B cell (primary cell): ENCODE measurements around the gene NSFL1C. TPM values are rescaled to one million over a fixed set of nuclear protein-coding genes. Genes with fewer than 3 reads are reported as not detected.

Source experiments
- ATAC-seq: fragments of 200-7000 bp; cut with Tn5 transposase; one replicate; pipeline ENCODE4 v1.10.0; 2021; ENCODE audit warnings: low read depth, mild to moderate bottlenecking, moderate number of reproducible peaks, moderate library complexity
- CTCF ChIA-PET: fragments of 350-600 bp; sonication (Branson Sonifier 250); formaldehyde crosslinking; loops from one replicate; lab custom pipeline; 2021; ENCODE audit warnings: antibody characterized with exemption, inconsistent platforms; lab: Charles Lee
- POLR2A ChIA-PET: fragments of 350-600 bp; sonication (Branson Sonifier 250); formaldehyde crosslinking; loops from one replicate; lab custom pipeline; 2021; ENCODE audit warnings: antibody characterized with exemption; lab: Charles Lee
- DNase-seq: peaks from one replicate; pipeline ENCODE4 v3.0.0; 2013
- H2AFZ ChIP-seq: 2 replicates; pipeline ENCODE4 v1.6.1; 2012; ENCODE audit warnings: mild to moderate bottlenecking, low read depth, low read length; ENCODE audit not compliant: insufficient read depth, poor library complexity, severe bottlenecking
- H3K27ac ChIP-seq, 2 donors: 1 replicate in 1 of 2; 2 replicates in 1 of 2; pipeline ENCODE4 v1.5.1; 2012 to 2013; ENCODE audit warnings: low read length in 2 of 2, mild to moderate bottlenecking in 2 of 2, moderate library complexity in 1 of 2
- H3K27me3 ChIP-seq, 4 experiments: fragments of 200-600 bp in 1 of 4; sonication (generic) in 1 of 4; replicated peaks in 1 of 4; 1 replicate in 2 of 4; 2 replicates in 2 of 4; pipeline versions ENCODE4 v1.6.1 to v1.7.0; 2013 to 2016; ENCODE audit warnings: low read length in 3 of 4, mild to moderate bottlenecking in 2 of 4, mixed read lengths in 1 of 4, moderate library complexity in 1 of 4; ENCODE audit not compliant: insufficient read depth in 4 of 4, control insufficient read depth in 3 of 4; ENCODE audit errors: control extremely low read depth in 1 of 4
- H3K36me3 ChIP-seq, 2 experiments: replicated peaks in 1 of 2; 1 replicate in 1 of 2; 2 replicates in 1 of 2; pipeline versions ENCODE4 v1.6.1 to v1.7.1; 2013; ENCODE audit warnings: low read length in 1 of 2; ENCODE audit not compliant: insufficient read depth in 2 of 2, control insufficient read depth in 1 of 2; ENCODE audit errors: control extremely low read depth in 1 of 2, extremely low read depth in 1 of 2
- H3K4me1 ChIP-seq, 2 donors: fragments of 200-600 bp in 1 of 2; sonication (generic) in 1 of 2; 1 replicate in 1 of 2; 2 replicates in 1 of 2; pipeline versions ENCODE4 v1.5.1 to v1.6.1; 2013 to 2017; ENCODE audit warnings: low read length in 2 of 2; ENCODE audit not compliant: control insufficient read depth in 2 of 2, insufficient read depth in 2 of 2
- H3K4me2 ChIP-seq: replicated peaks from 2 replicates; pipeline ENCODE3; 2012; ENCODE audit warnings: mild to moderate bottlenecking, low read depth, low read length; ENCODE audit not compliant: poor library complexity, severe bottlenecking
- H3K4me3 ChIP-seq, 5 experiments: fragments of 200-600 bp in 1 of 5; sonication (generic) in 1 of 5; 1 replicate in 3 of 5; 2 replicates in 2 of 5; pipeline versions ENCODE4 v1.5.1 to v1.7.0; 2011 to 2016; ENCODE audit warnings: low read length in 4 of 5, mild to moderate bottlenecking in 4 of 5, low read depth in 2 of 5, control low read depth in 1 of 5, moderate library complexity in 1 of 5; ENCODE audit not compliant: insufficient read depth in 1 of 5; ENCODE audit errors: control extremely low read depth in 1 of 5, extremely low read depth in 1 of 5
- H3K79me2 ChIP-seq: fragments of 200-600 bp; sonication (generic); one replicate; pipeline ENCODE4 v1.6.0; 2016; ENCODE audit warnings: low read length; ENCODE audit not compliant: control insufficient read depth, insufficient read depth
- H3K9ac ChIP-seq: fragments of 200-600 bp; sonication (generic); 2 replicates; pipeline ENCODE4 v1.6.1; 2017; ENCODE audit warnings: mild to moderate bottlenecking, low read length, moderate library complexity
- H3K9me3 ChIP-seq, 3 donors: one replicate each; pipeline versions ENCODE4 v1.6.1 to v1.7.1; 2013; ENCODE audit warnings: low read length in 2 of 3; ENCODE audit not compliant: control insufficient read depth in 2 of 3, insufficient read depth in 1 of 3; ENCODE audit errors: control extremely low read depth in 1 of 3
- H4K20me1 ChIP-seq: 2 replicates; pipeline ENCODE4 v1.6.0; 2012; ENCODE audit warnings: mild to moderate bottlenecking, low read length; ENCODE audit not compliant: insufficient read depth, control insufficient read depth, poor library complexity, severe bottlenecking
- H3K27ac Mint-ChIP-seq: one replicate; pipeline ENCODE4 v1.8.0; 2021; ENCODE audit warnings: mixed read lengths
- H3K27me3 Mint-ChIP-seq: one replicate; pipeline ENCODE4 v1.8.0; 2021; ENCODE audit warnings: mixed read lengths
- H3K4me1 Mint-ChIP-seq: one replicate; pipeline ENCODE4 v1.8.0; 2021; ENCODE audit warnings: mixed read lengths
- H3K4me3 Mint-ChIP-seq: one replicate; pipeline ENCODE4 v1.8.0; 2021; ENCODE audit warnings: mixed read lengths
- H3K9me3 Mint-ChIP-seq: one replicate; pipeline ENCODE4 v1.8.0; 2022; ENCODE audit warnings: mixed read lengths; ENCODE audit not compliant: insufficient read depth
- CTCF ChIP-seq: fragments of 200-600 bp; IDR thresholded peaks from one replicate; pipeline ENCODE4 v1.8.0; 2022; ENCODE audit warnings: antibody characterized with exemption, mild to moderate bottlenecking
- EZH2 ChIP-seq: IDR thresholded peaks from 2 replicates; pipeline ENCODE4 v1.6.1; 2012; ENCODE audit warnings: borderline replicate concordance, low read depth, mild to moderate bottlenecking, moderate library complexity, low read length; ENCODE audit not compliant: insufficient read depth, poor library complexity, severe bottlenecking
- WGBS: methylation state at CpG from one replicate; pipeline ENCODE4 v1.1.5; 2013; ENCODE audit warnings: missing lambda C conversion rate; ENCODE audit not compliant: insufficient coverage; 5-methylcytosine and 5-hydroxymethylcytosine counted together
- intact Hi-C: fragments of 100-400 bp; cut with micrococcal nuclease; formaldehyde crosslinking; loops from one replicate; pipeline ENCODE4 v1.10.0; 2022
- polyA plus RNA-seq: library from polyadenylated mRNA; depleted of rRNA; stranded (reverse); fragments of >200 nt; gene quantifications from 2 replicates; pipeline ENCODE4 v1.2.3, GENCODE V29; 2012
- total RNA-seq, 2 donors: library from RNA; stranded (reverse); fragments of 120-200 nt in 1 of 2; gene quantifications; 1 replicate in 1 of 2; 2 replicates in 1 of 2; pipeline versions ENCODE4 v1.2.3 to v1.2.4, GENCODE V29; 2013 to 2022

The NSFL1C gene
- total and polyA plus RNA-seq, 2 donors (not counting 1 experiment from before 2014, with no cell fraction given), result 24.1 to 80.3 TPM

- Histone ChIP-seq H3K27me3 (no peaks in the 10 kb centered on the region), H3K4me2 (peak overlapping the region; percentile 28), H3K36me3 (no peaks in the 10 kb centered on the region), H4K20me1 (peaks cover 20% of the 10 kb centered on the region), H3K9ac (no peak overlapping the region), H3K4me1 (peaks cover 57 to 60% of the 10 kb centered on the region in 2 donors), H3K9me3 (peaks cover 0 to 5% (median 0%) of the 10 kb centered on the region in 3 donors), H2AFZ (no peak overlapping the region), H3K27ac (peak overlapping the region in 1 of 2 donors; percentile 80), H3K4me3 (no peak overlapping the region), H3K79me2 (peaks cover 30% of the 10 kb centered on the region)
- intact Hi-C loops, result loop anchor here (5.0 kb wide), 1 partner anchor 1078 kb away; the partner anchor contains the start of gene SNRPB
- ATAC-seq, result no peak
- 100% methylated on average over 1 of the region's 2 CpGs for WGBS
- no peaks in the 10 kb centered on the region for H3K27me3 Mint-ChIP-seq
- DNase-seq, result no peak
- peak overlapping the region; percentile 100 for H3K27ac Mint-ChIP-seq
- peak overlapping the region; percentile 27 for H3K4me3 Mint-ChIP-seq
- peaks cover 79% of the 10 kb centered on the region for H3K4me1 Mint-ChIP-seq
- no peaks in the 10 kb centered on the region for H3K9me3 Mint-ChIP-seq
- no peak for TF ChIP-seq CTCF
- TF ChIP-seq EZH2, result no peak
- CTCF ChIA-PET, result interaction anchor here (0.7 to 1.0 kb wide), 2 partner anchors 46 to 286 kb away, joined by 3 read pairs; no protein-coding TSS in a partner anchor
- POLR2A ChIA-PET, result no interaction called here
Measured at GRCh38 chr20:1394686-1395085, 72.0 kb downstream of the NSFL1C start.

- peak overlapping the region; percentile 100 for H3K27ac Mint-ChIP-seq
- TF ChIP-seq CTCF (no peak), EZH2 (no peak)
- H3K9ac ChIP-seq, result peak overlapping the region; percentile 78
- H3K36me3 ChIP-seq, result no peaks in the 10 kb centered on the region
- 42% methylated on average over 7 of the region's 7 CpGs for WGBS
- H4K20me1 ChIP-seq, result peaks cover 32% of the 10 kb centered on the region
- H3K27me3 ChIP-seq, result no peaks in the 10 kb centered on the region
- H3K4me1 Mint-ChIP-seq, result peaks cover 83% of the 10 kb centered on the region
- H3K4me3 ChIP-seq, result peak overlapping the region; percentile 66 to 93 (median 70)
- H3K4me3 Mint-ChIP-seq, result peak overlapping the region; percentile 100
- intact Hi-C loops, result loop anchor here (1.0 to 5.0 kb wide), 6 partner anchors 42 to 1079 kb away; partner anchors contain the start of genes NSFL1C and SNRPB
- no peaks in the 10 kb centered on the region for H3K27me3 Mint-ChIP-seq
- H3K27ac ChIP-seq, result peak overlapping the region; percentile 80 to 84
- H3K9me3 ChIP-seq, result peaks cover 0 to 5% (median 0%) of the 10 kb centered on the region in 3 donors
- ChIA-PET CTCF (interaction anchor here (0.9 to 4.5 kb wide), 7 partner anchors 16 to 110 kb away, joined by 3 to 37 read pairs (median 4); partner anchors contain the start of genes NSFL1C and SDCBP2), POLR2A (interaction anchor here (0.6 to 2.1 kb wide), 4 partner anchors 11 to 74 kb away, joined by 3 to 15 read pairs (median 5); partner anchors contain the start of gene NSFL1C)
- H3K9me3 Mint-ChIP-seq, result no peaks in the 10 kb centered on the region
- H3K4me2 ChIP-seq, result peak overlapping the region; percentile 78
- ATAC-seq, result no peak
- no peak for DNase-seq
- peaks cover 42% of the 10 kb centered on the region for H3K79me2 ChIP-seq
- peak overlapping the region; percentile 75 for H2AFZ ChIP-seq
- H3K4me1 ChIP-seq, result peaks cover 64 to 68% of the 10 kb centered on the region in 2 donors
Measured at GRCh38 chr20:1393507-1393882, 73.2 kb downstream of the NSFL1C start.
